Activated naive CD4-positive, alpha-beta T cell (primary cell): ENCODE data around the gene SIGLEC9.

Experiments
- DNase-seq, 4 experiments: peaks; one replicate each; lab custom pipeline; 2025; lab: John Stamatoyannopoulos, UW

SIGLEC9 gene

GRCh38 chr19:51124729-51125128 is at the start of gene SIGLEC9:
SIGLEC9 (plus strand) TSS chr19:51124906; CDS start chr19:51124975, 69 bp downstream.
- no peak for DNase-seq

GRCh38 chr19:51075998-51076397 is 48.7 kb upstream of the SIGLEC9 start:
- no peak for DNase-seq

GRCh38 chr19:51076631-51077213 is 48.0 kb upstream of the SIGLEC9 start:
- DNase-seq = no peak

GRCh38 chr19:51078104-51078503 is 46.6 kb upstream of the SIGLEC9 start:
- DNase-seq = no peak

GRCh38 chr19:51078731-51079130 is 46.0 kb upstream of the SIGLEC9 start:
- DNase-seq = no peak

GRCh38 chr19:51079481-51080110 is 45.1 kb upstream of the SIGLEC9 start:
- DNase-seq = no peak

GRCh38 chr19:51081476-51081875 is 43.2 kb upstream of the SIGLEC9 start:
- DNase-seq = no peak

- no peak for DNase-seq
These were observed 42.1 kb upstream of the SIGLEC9 start, which contains the start of gene KLK14 for GRCh38 chr19:51082611-51083010. KLK14 (minus strand) TSS chr19:51082887; CDS start chr19:51082614, 273 bp downstream.

- DNase-seq = no peak
These were observed 41.5 kb upstream of the SIGLEC9 start for GRCh38 chr19:51083181-51083580.

- DNase-seq = no peak
These were observed 40.9 kb upstream of the SIGLEC9 start for GRCh38 chr19:51083783-51084182.

- no peak for DNase-seq
These were observed 40.2 kb upstream of the SIGLEC9 start for GRCh38 chr19:51084505-51084904.

GRCh38 chr19:51086153-51086850 is 38.4 kb upstream of the SIGLEC9 start:
- no peak for DNase-seq

- DNase-seq = no peak
These were observed 34.9 kb upstream of the SIGLEC9 start for GRCh38 chr19:51089786-51090185.

- DNase-seq = no peak
These were observed 34.2 kb upstream of the SIGLEC9 start for GRCh38 chr19:51090471-51090870.

GRCh38 chr19:51091126-51091525 is 33.6 kb upstream of the SIGLEC9 start:
- no peak for DNase-seq

GRCh38 chr19:51091895-51092873 is 32.5 kb upstream of the SIGLEC9 start:
- no peak for DNase-seq

GRCh38 chr19:51093101-51093500 is 31.6 kb upstream of the SIGLEC9 start:
- DNase-seq = no peak

- DNase-seq = no peak
These were observed 31.0 kb upstream of the SIGLEC9 start for GRCh38 chr19:51093510-51094345.

GRCh38 chr19:51094696-51095279 is 29.9 kb upstream of the SIGLEC9 start:
- no peak for DNase-seq

- no peak for DNase-seq
These were observed 28.1 kb upstream of the SIGLEC9 start for GRCh38 chr19:51096473-51097165.
